H9 (cell line): ENCODE data around the gene GBGT1. TPM values are rescaled to one million over a fixed set of nuclear protein-coding genes. Genes with fewer than 3 reads are reported as not detected.

Source experiments
- DNase-seq: peaks from one replicate; pipeline ENCODE4 v3.0.0-alpha.2; 2017
- H2AFZ ChIP-seq: one replicate; pipeline ENCODE4 v1.6.1; 2013; ENCODE audit warnings: mild to moderate bottlenecking, low read length, control low read depth, moderate library complexity
- H2AK5ac ChIP-seq: 2 replicates; pipeline ENCODE4 v1.6.1; 2013; ENCODE audit warnings: low read length, control low read depth, mixed read lengths; ENCODE audit not compliant: insufficient read length
- H2BK120ac ChIP-seq: one replicate; pipeline ENCODE4 v1.6.1; 2013; ENCODE audit warnings: low read depth, mild to moderate bottlenecking, low read length, control low read depth, inconsistent platforms; ENCODE audit not compliant: poor library complexity, severe bottlenecking
- H2BK12ac ChIP-seq: 2 replicates; pipeline ENCODE4 v1.6.1; 2013; ENCODE audit warnings: low read length, control low read depth, mixed read lengths, low read depth; ENCODE audit not compliant: insufficient read length
- H2BK15ac ChIP-seq: 2 replicates; pipeline ENCODE4 v1.6.1; 2013; ENCODE audit warnings: low read depth, low read length, control low read depth
- H2BK20ac ChIP-seq: one replicate; pipeline ENCODE4 v1.6.1; 2013; ENCODE audit warnings: low read depth, mild to moderate bottlenecking, low read length, control low read depth, inconsistent platforms; ENCODE audit not compliant: poor library complexity, severe bottlenecking
- H2BK5ac ChIP-seq: 2 replicates; pipeline ENCODE4 v1.6.1; 2013; ENCODE audit warnings: low read length, control low read depth, mixed read lengths; ENCODE audit not compliant: insufficient read length
- H3K14ac ChIP-seq: 2 replicates; pipeline ENCODE4 v1.6.1; 2013; ENCODE audit warnings: low read length, control low read depth; ENCODE audit not compliant: insufficient read depth
- H3K18ac ChIP-seq: 2 replicates; pipeline ENCODE4 v1.6.1; 2013; ENCODE audit warnings: low read depth, mild to moderate bottlenecking, mixed read lengths, low read length, control low read depth; ENCODE audit not compliant: insufficient read length
- H3K23ac ChIP-seq: 2 replicates; pipeline ENCODE4 v1.6.1; 2013; ENCODE audit warnings: low read length, control low read depth, mixed read lengths, low read depth; ENCODE audit not compliant: insufficient read length
- H3K23me2 ChIP-seq: 2 replicates; pipeline ENCODE4 v1.6.1; 2013; ENCODE audit warnings: low read depth, mild to moderate bottlenecking, mixed read lengths, low read length, control low read depth; ENCODE audit not compliant: insufficient read length, poor library complexity, severe bottlenecking
- H3K27ac ChIP-seq: 2 replicates; pipeline ENCODE4 v1.5.1; 2013; ENCODE audit warnings: low read length, control low read depth, mixed read lengths, low read depth; ENCODE audit not compliant: insufficient read length
- H3K27me3 ChIP-seq: 2 replicates; pipeline ENCODE4 v1.6.1; 2013; ENCODE audit warnings: low read length, control low read depth, inconsistent platforms; ENCODE audit not compliant: insufficient read depth
- H3K4ac ChIP-seq: 2 replicates; pipeline ENCODE4 v1.6.1; 2013; ENCODE audit warnings: low read depth, mild to moderate bottlenecking, control low read depth, inconsistent platforms, low read length, moderate library complexity
- H3K4me1 ChIP-seq: 2 replicates; pipeline ENCODE4 v1.6.1; 2013; ENCODE audit warnings: low read length, control low read depth, inconsistent platforms; ENCODE audit not compliant: insufficient read depth
- H3K4me2 ChIP-seq: 2 replicates; pipeline ENCODE4 v1.6.1; 2013; ENCODE audit warnings: low read length, control low read depth, mixed read lengths; ENCODE audit not compliant: insufficient read length, insufficient read depth
- H3K56ac ChIP-seq: 2 replicates; pipeline ENCODE4 v1.6.1; 2013; ENCODE audit warnings: low read depth, mild to moderate bottlenecking, mixed read lengths, low read length, control low read depth; ENCODE audit not compliant: insufficient read length
- H3K79me1 ChIP-seq: 2 replicates; pipeline ENCODE4 v1.6.1; 2013; ENCODE audit warnings: low read depth, mild to moderate bottlenecking, moderate library complexity, low read length, control low read depth, inconsistent platforms; ENCODE audit not compliant: insufficient read depth, poor library complexity, severe bottlenecking
- H3K79me2 ChIP-seq: 2 replicates; pipeline ENCODE4 v1.6.1; 2013; ENCODE audit warnings: low read length, control low read depth, inconsistent platforms; ENCODE audit not compliant: insufficient read depth
- H3K9ac ChIP-seq: 2 replicates; pipeline ENCODE4 v1.6.1; 2013; ENCODE audit warnings: low read length, control low read depth, mixed read lengths; ENCODE audit not compliant: insufficient read length; ENCODE audit errors: extremely low read depth
- H3K9me3 ChIP-seq: one replicate; pipeline ENCODE4 v1.6.1; 2013; ENCODE audit warnings: low read depth, low read length, inconsistent platforms; ENCODE audit not compliant: control insufficient read depth
- H3T11ph ChIP-seq: one replicate; pipeline ENCODE4 v1.6.1; 2013; ENCODE audit warnings: mild to moderate bottlenecking, low read length, control low read depth, inconsistent platforms
- H4K20me1 ChIP-seq: one replicate; pipeline ENCODE4 v1.6.1; 2013; ENCODE audit not compliant: control insufficient read depth, insufficient read length, insufficient read depth
- H4K5ac ChIP-seq: 2 replicates; pipeline ENCODE4 v1.6.1; 2013; ENCODE audit warnings: low read depth, mild to moderate bottlenecking, mixed read lengths, low read length, control low read depth; ENCODE audit not compliant: insufficient read length
- H4K8ac ChIP-seq: replicated peaks from 2 replicates; pipeline ENCODE4 v1.6.1; 2013; ENCODE audit warnings: low read length, control low read depth, mixed read lengths, low read depth; ENCODE audit not compliant: insufficient read length
- H4K91ac ChIP-seq: 2 replicates; pipeline ENCODE4 v1.6.1; 2013; ENCODE audit warnings: low read depth, mild to moderate bottlenecking, moderate library complexity, mixed read lengths, low read length, control low read depth; ENCODE audit not compliant: insufficient read length
- H3K27ac Mint-ChIP-seq, 3 experiments: 2 replicates in 2 of 3; 3 replicates in 1 of 3; pipeline ENCODE4 v1.8.0; 2020 to 2021; ENCODE audit warnings: mixed read lengths in 3 of 3, mild to moderate bottlenecking in 1 of 3, moderate library complexity in 1 of 3
- H3K27me3 Mint-ChIP-seq: 2 replicates; pipeline ENCODE4 v1.8.0; 2021; ENCODE audit warnings: low read depth, mild to moderate bottlenecking, moderate library complexity, mixed read lengths
- H3K36me3 Mint-ChIP-seq, 3 experiments: 2 replicates in 2 of 3; 3 replicates in 1 of 3; pipeline ENCODE4 v1.8.0; 2020 to 2021; ENCODE audit warnings: low read depth in 3 of 3, mixed read lengths in 3 of 3; ENCODE audit not compliant: insufficient read depth in 1 of 3
- H3K4me1 Mint-ChIP-seq, 2 experiments: 2 replicates each; pipeline ENCODE4 v1.8.0; 2020; ENCODE audit warnings: mixed read lengths in 2 of 2
- H3K4me3 Mint-ChIP-seq, 2 experiments: 2 replicates in 1 of 2; 3 replicates in 1 of 2; pipeline ENCODE4 v1.8.0; 2020 to 2021; ENCODE audit warnings: mild to moderate bottlenecking in 2 of 2, mixed read lengths in 2 of 2, moderate library complexity in 1 of 2
- H3K9me3 Mint-ChIP-seq, 2 experiments: 2 replicates in 1 of 2; 3 replicates in 1 of 2; pipeline ENCODE4 v1.8.0; 2020; ENCODE audit warnings: mild to moderate bottlenecking in 2 of 2, mixed read lengths in 2 of 2, moderate library complexity in 1 of 2
- CTCF ChIP-seq: fragments of 200-600 bp; sonication (generic); conservative IDR thresholded peaks from 3 replicates; pipeline ENCODE4 v1.8.0; 2021; ENCODE audit warnings: antibody characterized with exemption, mild to moderate bottlenecking
- WGBS: extraction: QIAGEN DNeasy Blood & Tissue Kit; methylation state at CpG from one replicate; pipeline ENCODE4 v1.1.7; 2013; ENCODE audit warnings: missing lambda C conversion rate, low lambda C conversion rate, mixed read lengths; ENCODE audit not compliant: insufficient read length; ENCODE audit errors: extremely low coverage; 5-methylcytosine and 5-hydroxymethylcytosine counted together
- total RNA-seq: library from RNA; stranded (reverse); gene quantifications from 2 replicates; pipeline ENCODE4 v1.2.1, GENCODE V29; 2021

GBGT1 gene
- total RNA-seq, 1 experiment from 2014 or later, result 9.3 TPM

GRCh38 chr9:133106511-133107244, 57.0 kb downstream of the GBGT1 start:
- H3K4ac ChIP-seq, result no peak overlapping the region
- H3K4me3 Mint-ChIP-seq, result no peak overlapping the region
- no peak overlapping the region for H2AFZ ChIP-seq
- no peaks in the 10 kb centered on the region for H3K79me2 ChIP-seq
- no peak overlapping the region for H3K9ac ChIP-seq
- WGBS, result no CpG with 5 or more reads among the region's 17 CpGs
- TF ChIP-seq CTCF, result no peak
- no peak overlapping the region for H2BK120ac ChIP-seq
- no peaks in the 10 kb centered on the region for H3K9me3 ChIP-seq
- H3K18ac ChIP-seq, result no peak overlapping the region
- H3K27ac Mint-ChIP-seq, result no peak overlapping the region
- no peaks in the 10 kb centered on the region for H3K27me3 Mint-ChIP-seq
- H3K4me1 Mint-ChIP-seq, result peaks cover 2 to 12% of the 10 kb centered on the region in 2 experiments; a peak in 2 of 4 replicates
- H3K56ac ChIP-seq, result no peak overlapping the region
- H3K23ac ChIP-seq, result no peak overlapping the region
- H3K4me1 ChIP-seq, result no peaks in the 10 kb centered on the region
- no peaks in the 10 kb centered on the region for H3K27me3 ChIP-seq
- no peak overlapping the region for H2AK5ac ChIP-seq
- H2BK20ac ChIP-seq, result no peak overlapping the region
- peaks cover 19 to 47% (median 42%) of the 10 kb centered on the region in 3 experiments for H3K36me3 Mint-ChIP-seq
- H4K20me1 ChIP-seq, result no peaks in the 10 kb centered on the region
- H3K23me2 ChIP-seq, result no peaks in the 10 kb centered on the region
- no peak overlapping the region for H4K8ac ChIP-seq
- no peak overlapping the region for H3T11ph ChIP-seq
- H3K4me2 ChIP-seq, result no peak overlapping the region
- no peak overlapping the region for H3K27ac ChIP-seq
- no peak overlapping the region for H3K14ac ChIP-seq
- no peaks in the 10 kb centered on the region for H3K9me3 Mint-ChIP-seq
- no peak for DNase-seq
- no peak overlapping the region for H2BK15ac ChIP-seq
- no peaks in the 10 kb centered on the region for H3K79me1 ChIP-seq
- no peak overlapping the region for H4K5ac ChIP-seq
- no peak overlapping the region for H2BK5ac ChIP-seq
- H4K91ac ChIP-seq, result no peak overlapping the region
- no peak overlapping the region for H2BK12ac ChIP-seq
